Dermis blood vessel endothelial cell (primary cell): ENCODE results near the gene UGT2B7. TPM values are rescaled to one million over a fixed set of nuclear protein-coding genes. Genes with fewer than 3 reads are reported as not detected.
"Not testable (repeated sequence)": the region's sequence is repeated elsewhere in the genome, so short reads cannot be mapped to it uniquely, and the experiment has no call there.

ENCODE experiments used
- DNase-seq: peaks from one replicate; pipeline ENCODE4 v3.0.0; 2010
- total RNA-seq: library from RNA; depleted of rRNA; stranded (reverse); fragments of >200 nt; gene quantifications from 2 replicates; pipeline ENCODE4 v1.2.3, GENCODE V29; 2014

The UGT2B7 gene
- total RNA-seq, 1 donor from 2014 or later: 0.34 TPM

DNA sequence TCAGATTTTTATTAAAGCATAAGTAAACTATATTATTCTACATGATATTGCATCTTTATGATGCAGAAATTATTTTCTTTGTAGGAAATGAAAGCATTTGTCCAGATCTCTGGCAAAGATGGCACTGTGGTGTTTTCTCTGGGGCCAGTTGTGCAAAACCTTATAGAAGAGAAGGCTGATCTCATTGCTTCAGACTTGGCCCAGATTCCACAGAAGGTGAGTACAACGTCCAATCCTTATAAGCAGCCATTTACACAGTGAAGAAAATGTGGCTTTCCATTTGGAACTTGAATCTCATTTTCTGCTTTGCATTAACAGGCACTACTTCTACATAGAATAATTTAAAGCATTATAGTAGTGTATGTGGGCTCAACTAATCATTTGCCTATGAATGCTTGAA is 6.9 kb upstream of the UGT2B7 start:
- no peak for DNase-seq

GRCh38 chr4:69092190-69092589 is 4.1 kb upstream of the UGT2B7 start:
- no peak for DNase-seq

- DNase-seq: no peak
Observed at GRCh38 chr4:69092980-69093568, 3.2 kb upstream of the UGT2B7 start.

DNA sequence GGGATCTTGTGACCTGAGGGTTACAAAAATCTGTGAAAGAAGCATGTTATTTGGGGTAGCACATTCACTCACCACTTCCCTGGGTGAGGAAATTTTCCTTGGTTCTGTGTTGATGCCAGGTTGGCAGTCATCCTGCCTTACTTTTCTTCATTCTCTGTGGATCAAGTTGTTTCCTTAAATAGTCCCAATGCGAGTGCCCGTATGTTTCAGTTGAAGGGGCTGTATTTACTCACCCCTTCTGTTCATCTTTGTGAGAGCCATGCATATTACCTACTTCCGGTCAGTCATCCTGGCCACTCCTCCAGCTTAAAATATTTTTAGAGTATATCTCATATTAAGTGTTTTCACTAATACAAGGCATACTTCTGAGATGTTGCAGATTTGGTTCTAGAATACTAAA is 2.6 kb upstream of the UGT2B7 start:
- DNase-seq: no peak

- no peak for DNase-seq
Observed at GRCh38 chr4:69095301-69095731, 958 bp upstream of the UGT2B7 start.

DNA sequence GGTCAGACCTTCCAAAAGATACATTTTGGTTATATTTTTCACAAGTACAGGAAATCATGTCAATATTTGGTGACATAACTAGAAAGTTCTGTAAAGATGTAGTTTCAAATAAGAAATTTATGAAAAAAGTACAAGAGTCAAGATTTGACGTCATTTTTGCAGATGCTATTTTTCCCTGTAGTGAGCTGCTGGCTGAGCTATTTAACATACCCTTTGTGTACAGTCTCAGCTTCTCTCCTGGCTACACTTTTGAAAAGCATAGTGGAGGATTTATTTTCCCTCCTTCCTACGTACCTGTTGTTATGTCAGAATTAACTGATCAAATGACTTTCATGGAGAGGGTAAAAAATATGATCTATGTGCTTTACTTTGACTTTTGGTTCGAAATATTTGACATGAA is 536 bp downstream of the UGT2B7 start:
- DNase-seq: no peak

GRCh38 chr4:69098470-69098869 is 2.2 kb downstream of the UGT2B7 start:
- no peak for DNase-seq

DNA sequence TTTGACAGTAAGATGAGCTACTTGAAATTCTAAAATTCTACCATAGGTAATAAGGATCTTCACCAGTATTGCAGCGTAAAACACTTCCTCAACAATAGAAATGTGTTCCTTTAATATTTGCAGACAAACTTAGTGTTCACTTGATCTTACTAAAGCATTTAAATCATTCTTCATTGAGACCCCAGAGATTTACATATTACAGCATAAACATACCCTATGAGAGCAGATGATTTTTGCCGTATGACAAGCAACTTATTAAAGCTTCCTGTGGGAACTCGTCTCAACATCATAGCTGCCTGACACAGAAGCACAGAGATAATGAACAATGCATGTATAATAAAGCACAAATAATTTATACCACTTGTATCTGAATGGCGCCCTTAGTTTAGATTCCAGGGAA is 3.6 kb downstream of the UGT2B7 start:
- no peak for DNase-seq

DNA sequence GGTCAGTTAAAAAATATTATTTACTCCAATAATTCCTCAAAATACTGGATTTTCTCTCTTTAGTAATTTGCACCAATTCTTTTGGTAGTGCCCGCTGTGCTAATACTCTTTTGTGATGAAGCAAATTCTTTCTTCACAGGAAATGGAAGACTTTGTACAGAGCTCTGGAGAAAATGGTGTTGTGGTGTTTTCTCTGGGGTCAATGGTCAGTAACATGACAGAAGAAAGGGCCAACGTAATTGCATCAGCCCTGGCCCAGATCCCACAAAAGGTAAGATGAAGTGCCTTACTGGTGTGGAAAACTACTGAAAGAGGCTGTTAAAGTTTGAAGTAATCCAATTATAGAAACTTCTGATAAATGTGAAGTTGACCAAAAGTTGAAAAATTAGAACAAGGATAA is 6.4 kb downstream of the UGT2B7 start:
- DNase-seq: not testable (repeated sequence)

DNA sequence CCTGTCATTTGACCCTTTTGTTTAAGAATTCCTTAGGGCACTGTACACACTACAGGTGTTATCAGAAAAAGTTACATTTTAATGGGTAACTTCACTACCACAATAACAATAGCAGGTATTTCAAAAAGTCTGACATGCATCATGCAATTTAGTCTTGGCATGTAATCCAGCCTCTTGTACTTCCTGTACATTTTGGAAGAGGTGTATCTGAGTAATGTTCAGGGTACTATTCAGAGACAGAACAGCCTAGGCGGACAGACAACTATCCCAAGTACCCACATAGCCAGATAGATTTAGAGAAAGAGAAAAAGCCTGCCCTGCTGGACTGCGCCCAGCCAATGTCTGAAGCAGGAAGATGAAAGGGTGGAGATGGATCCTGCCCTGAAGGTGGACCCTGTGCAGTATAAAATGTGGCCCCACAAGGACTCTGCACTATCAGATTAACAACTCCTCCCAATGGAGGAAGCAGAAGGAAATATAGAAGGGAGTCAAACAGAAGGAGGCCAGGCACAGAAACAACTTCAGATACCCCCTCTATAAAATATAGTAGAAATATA is 8.5 kb downstream of the UGT2B7 start:
- DNase-seq: no peak

GRCh38 chr4:69115151-69115850 is 19.0 kb downstream of the UGT2B7 start:
- DNase-seq: not testable (repeated sequence)

GRCh38 chr4:69115851-69116213 is 19.6 kb downstream of the UGT2B7 start:
- no peak for DNase-seq

DNA sequence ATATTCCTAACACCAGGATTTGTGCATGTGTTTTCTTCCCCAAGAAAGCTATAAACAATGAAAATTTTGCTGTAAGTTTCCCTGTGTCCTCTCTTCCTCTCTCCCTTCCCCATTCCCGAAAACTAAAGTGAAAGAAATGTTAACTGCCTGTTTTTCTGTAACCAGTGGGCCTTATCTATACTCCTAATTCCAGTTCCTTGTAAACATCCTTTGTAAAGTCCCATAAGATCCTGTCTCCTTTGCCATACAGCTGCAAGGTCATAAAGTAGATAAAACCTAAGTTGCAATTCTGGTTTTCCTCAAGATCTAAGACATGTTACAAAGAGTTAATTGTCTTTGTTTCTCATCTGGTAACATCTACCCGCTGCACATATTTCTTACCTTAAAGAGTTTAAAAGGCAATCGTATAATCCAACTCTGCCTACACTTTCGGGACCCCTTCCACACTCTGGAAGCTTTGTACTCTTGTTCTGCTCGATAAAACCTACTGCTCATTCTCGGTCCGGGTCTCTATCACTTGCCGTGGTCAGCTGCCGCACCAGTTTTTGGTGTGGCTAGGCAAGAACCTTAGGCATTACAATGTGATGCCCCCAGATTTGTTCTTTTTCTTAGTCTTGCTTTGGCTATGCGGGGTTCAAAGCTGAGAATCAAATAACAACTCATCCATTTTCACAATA is 20.5 kb downstream of the UGT2B7 start:
- DNase-seq: no peak

GRCh38 chr4:69120870-69121269 is 24.6 kb downstream of the UGT2B7 start:
- DNase-seq: no peak

- no peak for DNase-seq
Observed at GRCh38 chr4:69122476-69122875, 26.2 kb downstream of the UGT2B7 start.

- DNase-seq: no peak
Observed at GRCh38 chr4:69124941-69125340, 28.7 kb downstream of the UGT2B7 start.

DNA sequence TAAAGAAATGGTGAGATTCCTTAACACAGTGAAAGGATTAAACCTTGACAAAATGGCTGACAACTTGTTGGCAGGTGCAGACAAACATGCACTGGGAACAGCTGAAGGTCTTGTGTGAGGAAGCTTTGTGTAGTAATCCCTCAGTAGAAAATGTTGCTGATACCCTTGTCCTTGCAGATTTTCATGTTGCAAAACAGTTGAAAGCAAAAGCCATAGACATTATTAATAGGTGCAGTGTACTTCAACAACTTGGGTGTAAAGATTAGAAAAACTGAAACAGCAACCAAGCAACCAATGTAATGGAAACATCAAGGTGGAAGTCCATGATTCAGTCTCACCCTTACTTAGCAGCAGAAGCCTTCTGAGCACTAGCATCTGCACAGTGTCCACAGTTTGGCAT is 29.8 kb downstream of the UGT2B7 start:
- DNase-seq: no peak

DNA sequence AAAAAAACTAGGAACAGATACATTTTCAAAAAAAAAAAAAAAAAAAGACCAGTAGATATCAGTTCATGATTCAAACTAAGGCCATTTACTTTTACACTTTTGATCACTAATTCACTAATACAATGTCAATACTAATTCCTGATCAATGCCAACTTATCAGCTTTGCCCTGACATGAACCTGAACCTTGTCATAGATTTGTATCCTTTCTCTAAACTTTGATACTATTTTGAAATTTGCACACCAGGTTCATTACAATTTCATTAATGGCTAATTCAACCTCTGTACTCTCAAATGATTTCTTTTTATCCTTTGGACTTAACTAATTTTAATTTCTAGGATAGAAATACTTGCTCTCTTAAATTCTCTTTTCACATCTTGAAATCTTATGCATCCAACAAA is 37.7 kb downstream of the UGT2B7 start:
- DNase-seq: no peak

- DNase-seq: no peak
Observed at GRCh38 chr4:69134471-69134870, 38.2 kb downstream of the UGT2B7 start.

GRCh38 chr4:69141320-69141719 is 45.0 kb downstream of the UGT2B7 start:
- no peak for DNase-seq

DNA sequence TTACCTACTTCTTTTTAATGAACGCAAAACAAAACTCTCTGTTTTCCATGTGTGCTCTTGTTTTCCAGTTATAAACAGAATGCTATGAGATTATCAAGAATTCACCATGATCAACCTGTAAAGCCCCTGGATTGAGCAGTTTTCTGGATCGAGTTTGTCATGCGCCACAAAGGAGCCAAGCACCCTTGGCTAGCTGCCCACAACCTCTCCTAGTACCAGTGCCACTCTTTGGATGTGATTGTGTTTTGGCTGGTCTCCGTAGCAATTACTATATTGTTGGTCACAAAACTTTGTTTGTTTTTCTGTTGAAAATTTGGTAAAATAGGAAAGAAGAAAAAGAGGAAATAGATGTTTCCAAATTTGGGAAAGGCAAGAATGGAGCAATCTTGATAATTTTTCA is 51.1 kb downstream of the UGT2B7 start:
- DNase-seq: no peak

DNA sequence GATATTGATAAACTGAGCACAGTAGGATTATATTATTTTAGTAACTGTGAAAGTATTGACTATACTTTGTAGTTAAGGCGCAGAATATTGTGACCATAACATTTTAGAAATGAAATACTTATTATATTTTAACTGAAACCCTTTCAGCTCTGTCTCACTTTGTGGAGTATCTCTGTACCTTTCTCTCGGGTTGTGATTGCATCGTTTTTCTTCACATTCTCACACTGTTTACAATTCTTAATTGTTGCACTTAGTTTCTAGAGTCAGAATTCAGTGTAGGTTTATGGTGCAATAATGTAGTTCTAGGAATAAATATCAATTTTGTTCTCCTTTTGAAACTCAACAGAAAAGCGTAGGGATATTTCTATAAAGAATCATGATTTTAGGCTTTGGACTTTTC is 57.7 kb downstream of the UGT2B7 start:
- DNase-seq: no peak

DNA sequence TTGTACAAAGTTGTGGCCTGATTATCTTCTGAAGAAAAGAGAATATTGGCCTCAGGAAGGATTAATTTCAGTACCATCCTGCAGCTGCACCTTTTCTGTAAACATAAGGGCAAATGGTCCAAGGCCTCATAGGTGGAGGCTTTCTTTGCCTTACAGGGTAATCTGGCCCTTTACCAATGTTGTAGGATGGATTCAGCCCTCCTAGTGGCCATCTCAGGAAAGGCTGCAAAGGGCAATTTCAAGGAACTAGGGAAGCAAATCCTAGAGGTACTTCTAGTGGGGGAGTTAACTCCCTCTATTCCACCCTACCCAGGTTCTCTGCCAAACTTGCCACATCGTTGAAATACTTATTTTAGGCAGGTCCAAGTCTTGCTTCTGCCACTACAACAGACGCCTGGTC is 60.6 kb downstream of the UGT2B7 start:
- DNase-seq: no peak
